Cardiac muscle cell (in vitro differentiated cells and primary cell): ENCODE measurements around the gene AP1G1. TPM values are rescaled to one million over a fixed set of nuclear protein-coding genes. Genes with fewer than 3 reads are reported as not detected.

Experiments
- DNase-seq, 2 donors: peaks; one replicate each; pipeline versions ENCODE4 v3.0.0 to v3.0.0-alpha.2; 2010 to 2017; ENCODE audit warnings: low read depth in 1 of 2, low spot score in 1 of 2
- H3K27ac ChIP-seq: fragments of 200-600 bp; sonication (generic); 2 replicates; pipeline ENCODE4 v1.5.1; 2016
- H3K27me3 ChIP-seq: fragments of 200-600 bp; sonication (generic); 2 replicates; pipeline ENCODE4 v1.6.0; 2016; ENCODE audit warnings: control low read depth
- H3K36me3 ChIP-seq: fragments of 200-600 bp; sonication (generic); 2 replicates; pipeline ENCODE4 v1.5.1; 2016; ENCODE audit warnings: control low read depth
- H3K4me1 ChIP-seq: fragments of 200-600 bp; sonication (generic); 2 replicates; pipeline ENCODE4 v1.8.1; 2017; ENCODE audit warnings: low read depth, mild to moderate bottlenecking, mixed run types
- H3K4me3 ChIP-seq: fragments of 200-600 bp; sonication (generic); 2 replicates; pipeline ENCODE4 v1.5.1; 2016; ENCODE audit warnings: mild to moderate bottlenecking
- H3K9me3 ChIP-seq: fragments of 200-600 bp; sonication (generic); 2 replicates; pipeline ENCODE4 v1.5.1; 2017; ENCODE audit warnings: low read depth, mild to moderate bottlenecking, control low read depth
- polyA plus RNA-seq: library from polyadenylated mRNA; unstranded; fragments of >200 nt; fragmentation: Nextera tagmentation; extraction: Ambion mirVana; gene quantifications from 2 replicates; pipeline ENCODE4 v1.2.1, GENCODE V29; 2016
- total RNA-seq: library from RNA; depleted of rRNA; stranded (reverse); fragments of >200 nt; gene quantifications from 2 replicates; pipeline ENCODE4 v1.2.3, GENCODE V29; 2016
- TF ChIP-seq, protein P1 (sequence below): IDR thresholded peaks from 2 replicates; pipeline ENCODE4 v1.5.1; 2012; ENCODE audit warnings: low read depth, mild to moderate bottlenecking, low read length

The AP1G1 gene
- total and polyA plus RNA-seq, 2 experiments from 2014 or later = 14.7 to 69.0 TPM

DNA sequence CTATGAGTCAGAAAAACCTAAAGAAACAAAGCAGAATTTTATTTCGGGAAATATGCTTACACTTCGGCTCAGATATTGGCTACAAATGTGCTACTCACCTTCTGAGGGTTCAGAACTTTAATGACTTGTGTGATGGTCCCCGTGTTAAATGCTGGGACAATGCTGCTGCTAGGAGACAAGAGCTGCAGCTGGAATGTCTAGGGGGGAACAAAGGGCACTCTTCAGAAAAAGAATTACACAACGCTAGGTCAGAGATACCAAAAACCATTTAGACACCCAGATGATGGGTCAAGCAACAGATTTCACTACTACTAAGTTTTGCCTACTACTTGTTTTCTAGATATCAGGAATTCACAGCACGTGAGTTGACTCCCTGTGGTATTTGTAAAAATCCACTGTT, 74.1 kb downstream of the AP1G1 start:
- H3K27ac ChIP-seq = no peak overlapping the region
- no peak overlapping the region for H3K4me3 ChIP-seq
- no peaks in the 10 kb centered on the region for H3K9me3 ChIP-seq
- peaks cover 43% of the 10 kb centered on the region for H3K36me3 ChIP-seq
- no peaks in the 10 kb centered on the region for H3K4me1 ChIP-seq
- DNase-seq = no peak
- H3K27me3 ChIP-seq = no peaks in the 10 kb centered on the region
- TF ChIP-seq, protein P1, sequence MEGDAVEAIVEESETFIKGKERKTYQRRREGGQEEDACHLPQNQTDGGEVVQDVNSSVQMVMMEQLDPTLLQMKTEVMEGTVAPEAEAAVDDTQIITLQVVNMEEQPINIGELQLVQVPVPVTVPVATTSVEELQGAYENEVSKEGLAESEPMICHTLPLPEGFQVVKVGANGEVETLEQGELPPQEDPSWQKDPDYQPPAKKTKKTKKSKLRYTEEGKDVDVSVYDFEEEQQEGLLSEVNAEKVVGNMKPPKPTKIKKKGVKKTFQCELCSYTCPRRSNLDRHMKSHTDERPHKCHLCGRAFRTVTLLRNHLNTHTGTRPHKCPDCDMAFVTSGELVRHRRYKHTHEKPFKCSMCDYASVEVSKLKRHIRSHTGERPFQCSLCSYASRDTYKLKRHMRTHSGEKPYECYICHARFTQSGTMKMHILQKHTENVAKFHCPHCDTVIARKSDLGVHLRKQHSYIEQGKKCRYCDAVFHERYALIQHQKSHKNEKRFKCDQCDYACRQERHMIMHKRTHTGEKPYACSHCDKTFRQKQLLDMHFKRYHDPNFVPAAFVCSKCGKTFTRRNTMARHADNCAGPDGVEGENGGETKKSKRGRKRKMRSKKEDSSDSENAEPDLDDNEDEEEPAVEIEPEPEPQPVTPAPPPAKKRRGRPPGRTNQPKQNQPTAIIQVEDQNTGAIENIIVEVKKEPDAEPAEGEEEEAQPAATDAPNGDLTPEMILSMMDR = no peak

DNA sequence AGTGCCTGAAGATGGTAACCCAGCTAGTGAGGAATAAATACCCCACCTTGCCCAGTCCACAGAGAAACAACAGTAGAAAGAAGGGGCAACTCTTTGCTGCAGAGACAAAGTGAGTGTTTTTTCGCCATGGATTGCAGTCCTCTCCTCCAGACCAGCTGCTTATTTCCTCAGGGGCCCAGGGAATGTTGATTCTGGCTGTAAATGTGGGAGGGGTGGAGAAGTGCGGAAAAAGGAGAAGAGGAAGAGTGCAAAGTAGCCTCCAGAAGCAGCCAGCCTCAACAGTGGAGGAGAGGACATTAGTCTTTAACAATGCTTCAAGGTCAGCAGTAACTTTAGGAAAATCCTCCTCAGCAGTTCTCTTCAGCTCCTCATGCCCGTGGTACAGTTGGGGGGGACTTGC, 76.0 kb downstream of the AP1G1 start:
- H3K9me3 ChIP-seq = no peaks in the 10 kb centered on the region
- no peaks in the 10 kb centered on the region for H3K27me3 ChIP-seq
- no peaks in the 10 kb centered on the region for H3K4me1 ChIP-seq
- DNase-seq = no peak
- H3K36me3 ChIP-seq = peaks cover 28% of the 10 kb centered on the region
- H3K27ac ChIP-seq = no peak overlapping the region
- no peak overlapping the region for H3K4me3 ChIP-seq
- TF ChIP-seq, protein P1 = no peak

DNA sequence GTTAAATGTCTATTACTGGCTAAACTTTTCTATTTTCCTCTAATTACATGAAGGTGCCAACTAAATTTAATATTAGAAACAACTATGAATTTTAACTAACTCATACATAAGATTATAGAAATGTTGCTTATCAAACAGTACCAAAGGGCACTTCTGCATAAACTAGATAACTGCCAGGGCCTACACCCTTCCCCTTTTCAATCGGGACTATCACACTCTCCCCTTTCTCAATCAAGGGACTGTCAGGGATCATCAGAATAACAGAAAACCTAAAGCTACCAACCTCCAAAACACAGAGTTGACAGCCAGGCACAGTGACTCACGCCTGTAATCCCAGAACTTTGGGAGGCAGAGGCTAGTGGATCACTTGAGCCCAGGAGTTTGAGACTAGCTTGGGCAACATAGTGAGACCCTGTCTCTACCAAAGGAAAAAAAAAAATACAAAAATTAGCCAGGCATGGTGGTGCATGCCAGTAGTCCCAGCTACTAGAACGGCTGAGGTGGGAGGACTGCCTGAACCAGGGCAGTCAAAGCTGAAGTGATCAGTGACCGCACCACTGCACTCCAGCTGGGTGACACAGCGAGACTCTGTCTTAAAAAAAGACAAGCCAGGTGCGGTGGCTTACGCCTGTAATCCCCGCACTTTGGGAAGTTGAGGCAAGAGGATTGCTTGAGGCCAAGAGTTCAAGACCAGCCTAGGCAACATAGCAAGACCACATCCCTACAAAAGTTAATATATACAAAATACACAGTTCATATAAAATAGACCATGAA, 80.9 kb downstream of the AP1G1 start:
- Histone ChIP-seq H3K9me3 (no peaks in the 10 kb centered on the region), H3K4me3 (no peak overlapping the region), H3K36me3 (peaks cover 7% of the 10 kb centered on the region), H3K27ac (no peak overlapping the region), H3K27me3 (peaks cover 17% of the 10 kb centered on the region), H3K4me1 (no peaks in the 10 kb centered on the region)
- no peak for DNase-seq
- TF ChIP-seq, protein P1 = no peak

DNA sequence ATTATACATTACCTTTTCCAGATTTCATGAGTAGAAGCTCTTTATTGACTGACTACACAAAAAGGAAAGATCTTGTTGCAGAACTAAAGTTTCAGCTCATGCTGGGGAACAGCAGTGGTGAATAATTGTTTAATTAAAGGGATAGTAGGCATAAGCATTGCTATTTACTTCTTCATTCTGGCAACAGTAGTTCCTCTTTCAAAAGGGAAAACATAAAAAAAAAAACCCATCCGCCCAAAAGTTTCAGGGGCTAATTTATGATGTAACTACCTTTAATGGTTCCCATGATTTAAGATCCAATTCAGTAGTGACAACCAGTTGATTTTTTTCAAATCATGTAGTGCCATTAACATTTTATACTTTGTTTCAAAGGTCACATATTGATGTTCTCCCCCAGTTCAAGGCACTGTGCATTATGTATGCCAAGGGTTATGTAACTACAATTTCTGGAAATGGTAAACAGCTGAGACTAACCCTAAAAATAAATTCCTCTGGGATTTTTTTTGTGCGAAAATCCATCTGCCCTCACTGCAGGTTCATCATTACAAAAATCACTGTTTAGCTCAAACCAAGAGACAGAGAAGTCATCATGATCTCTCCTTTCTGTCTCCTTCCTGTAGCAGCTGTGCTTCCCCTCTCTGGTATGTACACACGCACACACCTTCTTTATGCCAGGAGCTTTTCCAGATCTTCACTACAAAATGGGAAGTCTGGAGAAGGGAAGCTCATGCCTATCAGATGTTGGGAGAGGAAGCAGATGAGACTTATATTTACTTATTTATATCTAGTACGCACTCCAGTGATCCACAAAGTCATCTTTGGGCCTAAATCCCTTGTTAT, 81.9 kb downstream of the AP1G1 start:
- Histone ChIP-seq H3K4me3 (no peak overlapping the region), H3K36me3 (no peaks in the 10 kb centered on the region), H3K9me3 (no peaks in the 10 kb centered on the region), H3K27ac (no peak overlapping the region), H3K4me1 (peaks cover 4% of the 10 kb centered on the region), H3K27me3 (peaks cover 17% of the 10 kb centered on the region)
- TF ChIP-seq, protein P1 = no peak
- no peak for DNase-seq

DNA sequence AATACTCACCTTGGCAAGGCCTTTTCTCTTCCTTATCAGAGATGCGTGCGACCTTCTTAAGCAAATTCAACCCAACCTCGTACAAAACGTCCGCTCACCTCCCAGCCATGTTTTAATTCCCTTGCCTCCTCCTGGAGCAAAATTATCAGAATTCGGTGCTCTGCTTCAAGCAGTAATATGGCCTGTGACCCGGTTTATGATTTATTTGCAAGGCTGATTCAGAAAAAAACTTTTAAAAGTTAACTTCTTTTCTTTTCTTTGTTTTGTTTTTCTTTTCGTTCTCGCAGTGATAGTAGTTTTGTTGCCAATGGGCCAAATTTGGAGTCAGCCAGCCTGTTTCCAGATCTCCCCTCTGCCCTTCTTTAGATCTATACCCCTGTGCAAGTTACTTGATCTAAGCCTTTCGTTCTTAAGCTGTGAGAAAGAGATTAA, 84.3 kb downstream of the AP1G1 start, which contains the start of gene PHLPP2:
Gene PHLPP2, minus strand, starts transcription at position 382 of the 432 bp plus-strand sequence. CDS start 9,906 bp downstream, outside the sequence.
- Histone ChIP-seq H3K36me3 (no peaks in the 10 kb centered on the region), H3K4me3 (peak within 1 kb of the TSS; percentile 97), H3K27ac (peak within 1 kb of the TSS; percentile 90), H3K27me3 (peaks cover 17% of the 10 kb centered on the region), H3K9me3 (no peaks in the 10 kb centered on the region), H3K4me1 (peaks cover 4% of the 10 kb centered on the region)
- DNase-seq = no peak
- TF ChIP-seq, protein P1 = no peak
